IPS DF 6.9 (cell line): ENCODE data around the gene TMEM52B.
"Not testable (repeated sequence)": the region's sequence is repeated elsewhere in the genome, so short reads cannot be mapped to it uniquely, and the experiment has no call there.

Source experiments
- DNase-seq: peaks from one replicate; pipeline ENCODE4 v3.0.0-alpha.2; 2013; ENCODE audit warnings: low read depth, low spot score
- H3K27ac ChIP-seq: one replicate; pipeline ENCODE4 v1.5.1; 2013; ENCODE audit warnings: low read length, control low read depth
- H3K27me3 ChIP-seq: 2 replicates; pipeline ENCODE4 v1.6.1; 2013; ENCODE audit warnings: mild to moderate bottlenecking, low read length; ENCODE audit not compliant: control insufficient read depth, insufficient read depth
- H3K36me3 ChIP-seq: 2 replicates; pipeline ENCODE4 v1.6.1; 2013; ENCODE audit warnings: low read length; ENCODE audit not compliant: control insufficient read depth, insufficient read depth
- H3K4me1 ChIP-seq: 2 replicates; pipeline ENCODE4 v1.6.1; 2013; ENCODE audit warnings: low read length; ENCODE audit not compliant: control insufficient read depth, insufficient read depth
- H3K4me3 ChIP-seq: 2 replicates; pipeline ENCODE4 v1.5.1; 2013; ENCODE audit warnings: mild to moderate bottlenecking, low read length
- H3K9me3 ChIP-seq: 2 replicates; pipeline ENCODE4 v1.6.1; 2013; ENCODE audit warnings: low read length, inconsistent platforms; ENCODE audit not compliant: control insufficient read depth, insufficient read depth
- WGBS: extraction: QIAGEN DNeasy Blood & Tissue Kit; methylation state at CpG from one replicate; pipeline ENCODE4 v1.1.7; 2013; ENCODE audit warnings: mixed read lengths, missing lambda C conversion rate; ENCODE audit not compliant: insufficient read length, insufficient coverage; 5-methylcytosine and 5-hydroxymethylcytosine counted together

Gene TMEM52B

GRCh38 chr12:10170216-10170615, 8.6 kb upstream of the TMEM52B start:
- no peak for DNase-seq
- no CpG with 5 or more reads among the region's 5 CpGs for WGBS
- no peak overlapping the region for H3K4me3 ChIP-seq

GRCh38 chr12:10171973-10172728, 6.7 kb upstream of the TMEM52B start, which contains the start of gene OLR1:
Gene OLR1, minus strand, starts transcription at chr12:10172132. Its CDS starts 55 bp downstream, at chr12:10172077.
- no peak for DNase-seq
- whole genome bisulfite sequencing, result no CpG with 5 or more reads among the region's 7 CpGs
- Histone ChIP-seq H3K36me3 (no peaks in the 10 kb centered on the region), H3K4me1 (no peaks in the 10 kb centered on the region), H3K9me3 (no peaks in the 10 kb centered on the region), H3K27ac (no peak within 1 kb of the TSS), H3K4me3 (no peak within 1 kb of the TSS), H3K27me3 (no peaks in the 10 kb centered on the region)

More at GRCh38 chr12:10170216-10170615, 8.6 kb upstream of the TMEM52B start:
- H3K27me3 ChIP-seq, result no peaks in the 10 kb centered on the region
- H3K27ac ChIP-seq, result no peak overlapping the region
- no peaks in the 10 kb centered on the region for H3K9me3 ChIP-seq
- H3K36me3 ChIP-seq, result no peaks in the 10 kb centered on the region
- H3K4me1 ChIP-seq, result no peaks in the 10 kb centered on the region

GRCh38 chr12:10174986-10175614, 3.7 kb upstream of the TMEM52B start:
- WGBS, result no CpG with 5 or more reads among the region's 2 CpGs
- H3K36me3 ChIP-seq, result no peaks in the 10 kb centered on the region
- H3K4me1 ChIP-seq, result no peaks in the 10 kb centered on the region
- H3K9me3 ChIP-seq, result no peaks in the 10 kb centered on the region
- no peaks in the 10 kb centered on the region for H3K27me3 ChIP-seq
- H3K27ac ChIP-seq, result no peak overlapping the region
- DNase-seq, result no peak
- no peak overlapping the region for H3K4me3 ChIP-seq

GRCh38 chr12:10175846-10176636, 2.8 kb upstream of the TMEM52B start:
- no CpG with 5 or more reads among the region's 5 CpGs for WGBS
- no peaks in the 10 kb centered on the region for H3K27me3 ChIP-seq

GRCh38 chr12:10179776-10180181, 947 bp downstream of the TMEM52B start:
- Histone ChIP-seq H3K9me3 (no peaks in the 10 kb centered on the region), H3K4me1 (no peaks in the 10 kb centered on the region)
- WGBS, result no CpG with 5 or more reads among the region's 5 CpGs

More at GRCh38 chr12:10175846-10176636, 2.8 kb upstream of the TMEM52B start:
- DNase-seq, result no peak
- Histone ChIP-seq H3K36me3 (no peaks in the 10 kb centered on the region), H3K27ac (no peak overlapping the region), H3K4me1 (no peaks in the 10 kb centered on the region), H3K4me3 (no peak overlapping the region), H3K9me3 (no peaks in the 10 kb centered on the region)

DNA sequence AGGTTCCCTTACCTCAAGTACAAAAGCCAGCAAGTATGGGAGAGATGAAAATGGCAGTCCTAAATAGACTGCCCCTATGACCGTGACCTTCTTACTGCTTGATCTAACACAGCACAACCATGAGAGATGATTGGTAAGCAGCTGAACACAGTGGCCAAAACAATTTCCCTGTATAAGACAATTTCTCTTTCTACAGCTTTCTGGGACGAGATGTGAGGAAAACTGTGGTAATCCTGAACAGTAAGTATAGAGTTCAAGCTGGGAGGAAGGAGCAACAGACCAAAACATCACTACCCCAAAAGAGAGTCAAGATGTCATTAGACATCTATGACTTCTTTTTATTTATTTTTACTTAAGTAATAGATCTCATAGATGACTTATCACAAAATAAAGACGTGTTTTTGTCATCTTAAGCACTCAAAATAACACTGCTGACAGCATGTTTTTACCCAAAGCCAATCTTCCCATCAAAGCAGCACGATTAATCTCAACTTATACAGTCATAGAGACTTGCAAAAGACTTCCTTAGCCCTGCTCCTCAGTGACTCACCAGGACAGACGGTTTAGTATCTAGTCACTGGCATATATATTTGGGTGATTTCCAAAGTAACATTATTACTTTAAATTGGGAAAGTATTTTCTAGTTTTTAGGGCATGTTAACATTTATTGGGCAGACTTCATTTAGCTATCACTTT, 3.7 kb downstream of the TMEM52B start:
- Histone ChIP-seq H3K36me3 (no peaks in the 10 kb centered on the region), H3K4me3 (no peak overlapping the region), H3K27me3 (no peaks in the 10 kb centered on the region), H3K27ac (no peak overlapping the region), H3K4me1 (no peaks in the 10 kb centered on the region), H3K9me3 (no peaks in the 10 kb centered on the region)
- DNase-seq, result no peak
- WGBS, result no CpG with 5 or more reads among the region's 5 CpGs

More at GRCh38 chr12:10179776-10180181, 947 bp downstream of the TMEM52B start:
- H3K27ac ChIP-seq, result no peak overlapping the region
- H3K36me3 ChIP-seq, result no peaks in the 10 kb centered on the region
- DNase-seq, result no peak
- H3K27me3 ChIP-seq, result no peaks in the 10 kb centered on the region
- no peak overlapping the region for H3K4me3 ChIP-seq

DNA sequence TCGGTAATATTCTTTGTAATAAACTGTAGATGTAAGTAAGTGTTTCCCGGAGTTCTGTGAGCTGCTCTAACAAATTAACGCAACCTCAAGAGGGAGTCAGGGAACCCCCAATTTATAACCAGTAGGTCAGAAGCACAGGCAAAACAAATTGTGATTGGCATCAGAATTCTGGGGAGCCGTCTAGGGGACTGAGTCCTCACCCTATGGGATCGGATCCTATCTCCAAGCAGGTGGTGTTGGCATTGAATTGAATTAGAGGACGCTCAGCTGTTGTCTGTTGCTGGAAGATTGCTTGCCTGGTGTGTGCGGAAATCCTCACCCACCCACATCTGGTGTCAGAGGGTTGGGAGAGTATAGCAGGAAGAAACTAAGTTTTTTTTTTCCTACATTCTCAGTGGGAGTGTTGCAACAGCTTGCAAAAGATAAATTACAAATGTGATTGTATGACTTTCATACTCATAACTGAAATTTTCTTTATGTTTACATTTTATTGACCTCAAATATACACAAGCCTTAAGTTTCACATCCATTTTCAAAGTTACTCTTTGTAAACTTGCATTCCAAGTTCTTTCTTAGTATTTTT, 5.5 kb downstream of the TMEM52B start:
- no peak overlapping the region for H3K4me3 ChIP-seq
- no CpG with 5 or more reads among the region's 7 CpGs for WGBS
- no peaks in the 10 kb centered on the region for H3K27me3 ChIP-seq
- H3K9me3 ChIP-seq, result no peaks in the 10 kb centered on the region
- no peaks in the 10 kb centered on the region for H3K4me1 ChIP-seq
- no peaks in the 10 kb centered on the region for H3K36me3 ChIP-seq
- DNase-seq, result no peak
- H3K27ac ChIP-seq, result no peak overlapping the region

- no peak overlapping the region for H3K4me3 ChIP-seq
- no peak overlapping the region for H3K27ac ChIP-seq
- no peaks in the 10 kb centered on the region for H3K36me3 ChIP-seq
- WGBS, result no CpG with 5 or more reads among the region's 11 CpGs
- no peaks in the 10 kb centered on the region for H3K27me3 ChIP-seq
- DNase-seq, result no peak
- H3K4me1 ChIP-seq, result no peaks in the 10 kb centered on the region
- no peaks in the 10 kb centered on the region for H3K9me3 ChIP-seq
Observed at GRCh38 chr12:10186299-10186698, 7.5 kb downstream of the TMEM52B start.

GRCh38 chr12:10186958-10187357, 8.1 kb downstream of the TMEM52B start:
- H3K9me3 ChIP-seq, H3K4me3 ChIP-seq, H3K4me1 ChIP-seq, H3K36me3 ChIP-seq, DNase-seq, H3K27ac ChIP-seq, H3K27me3 ChIP-seq: not testable (repeated sequence)
- no CpG with 5 or more reads among the region's 6 CpGs for WGBS
